Omental fat pad (tissue), 4 donors: ENCODE data around the gene SPAG5. TPM values are rescaled to one million over a fixed set of nuclear protein-coding genes. Genes with fewer than 3 reads are reported as not detected.

Source experiments
- ATAC-seq: fragments of 150-250 bp; one replicate; pipeline ENCODE4 v1.9.1; 2016; ENCODE audit warnings: mild to moderate bottlenecking, moderate library complexity; ENCODE audit not compliant: low FRiP score
- DNase-seq: peaks from one replicate; pipeline ENCODE4 v3.0.0-alpha.2; 2019; ENCODE audit warnings: low spot score
- total RNA-seq, 4 donors: library from RNA; depleted of rRNA; stranded (reverse); fragments of >200 nt; gene quantifications; one replicate each; pipeline ENCODE4 v1.1.0, GENCODE V29; 2016
- TF ChIP-seq, protein P1 (sequence below), 3 donors: fragments of 450-650 bp; IDR thresholded peaks; one replicate each; pipeline ENCODE4 v1.5.1; 2016 to 2017; ENCODE audit warnings: antibody characterized with exemption in 3 of 3, mild to moderate bottlenecking in 3 of 3, moderate library complexity in 2 of 3

The SPAG5 gene
- total RNA-seq, 4 donors from 2014 or later: 0.50 to 12.0 (median 4.5) TPM

- DNase-seq (no peak), ATAC-seq (no peak)
- TF ChIP-seq, protein P1, sequence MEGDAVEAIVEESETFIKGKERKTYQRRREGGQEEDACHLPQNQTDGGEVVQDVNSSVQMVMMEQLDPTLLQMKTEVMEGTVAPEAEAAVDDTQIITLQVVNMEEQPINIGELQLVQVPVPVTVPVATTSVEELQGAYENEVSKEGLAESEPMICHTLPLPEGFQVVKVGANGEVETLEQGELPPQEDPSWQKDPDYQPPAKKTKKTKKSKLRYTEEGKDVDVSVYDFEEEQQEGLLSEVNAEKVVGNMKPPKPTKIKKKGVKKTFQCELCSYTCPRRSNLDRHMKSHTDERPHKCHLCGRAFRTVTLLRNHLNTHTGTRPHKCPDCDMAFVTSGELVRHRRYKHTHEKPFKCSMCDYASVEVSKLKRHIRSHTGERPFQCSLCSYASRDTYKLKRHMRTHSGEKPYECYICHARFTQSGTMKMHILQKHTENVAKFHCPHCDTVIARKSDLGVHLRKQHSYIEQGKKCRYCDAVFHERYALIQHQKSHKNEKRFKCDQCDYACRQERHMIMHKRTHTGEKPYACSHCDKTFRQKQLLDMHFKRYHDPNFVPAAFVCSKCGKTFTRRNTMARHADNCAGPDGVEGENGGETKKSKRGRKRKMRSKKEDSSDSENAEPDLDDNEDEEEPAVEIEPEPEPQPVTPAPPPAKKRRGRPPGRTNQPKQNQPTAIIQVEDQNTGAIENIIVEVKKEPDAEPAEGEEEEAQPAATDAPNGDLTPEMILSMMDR (IDR thresholded peaks at IDR 0.05): no peak
Measured at GRCh38 chr17:28528327-28529012, 70.4 kb downstream of the SPAG5 start.

DNA sequence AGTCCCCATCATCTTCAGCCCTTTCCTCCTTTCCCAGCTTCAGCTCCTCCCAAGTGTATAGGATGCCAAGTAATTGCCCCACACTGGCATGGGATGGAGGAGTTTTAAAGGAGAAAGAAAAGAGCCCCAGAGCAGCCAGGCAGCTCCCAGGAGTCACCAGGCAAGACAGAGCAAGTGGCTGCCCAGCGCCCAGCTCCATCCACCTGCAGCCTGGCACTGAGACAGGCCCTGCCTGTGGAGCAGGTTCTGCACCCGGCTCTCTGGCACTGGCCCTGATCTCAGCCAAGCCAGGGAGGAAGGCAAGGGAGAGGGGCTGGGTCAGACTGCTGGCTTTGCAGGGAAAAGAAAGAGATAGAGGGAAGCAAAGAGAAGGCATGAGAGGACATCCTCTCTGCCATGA, 71.0 kb downstream of the SPAG5 start:
- DNase-seq (no peak), ATAC-seq (no peak)

More for the DNA sequence above, 71.0 kb downstream of the SPAG5 start:
- TF ChIP-seq, protein P1 (IDR thresholded peaks at IDR 0.05): no peak

Other genes with a start within 250 kb of the SPAG5 start
- gene POLDIP2, start 241.5 kb downstream of the SPAG5 start, total RNA-seq: 10 to 100 TPM; 62.7 to 86.0 (median 72.4) TPM
- not detected for gene SEBOX, start 233.8 kb downstream of the SPAG5 start, total RNA-seq
- gene VTN, start 228.7 kb downstream of the SPAG5 start, total RNA-seq: 10 to 100 TPM in 2 of 4 donors, 1 to 10 TPM in 2; 3.2 to 82.4 (median 14.7) TPM
- 10 to 100 TPM in 3 of 4 donors, 1 to 10 TPM in 1; 8.5 to 13.1 (median 12.3) TPM for gene SARM1, start 227.3 kb downstream of the SPAG5 start, total RNA-seq
- 10 to 100 TPM; 11.3 to 16.9 (median 12.9) TPM for gene SLC46A1, start 192.8 kb downstream of the SPAG5 start, total RNA-seq
- gene SLC13A2, start 125.4 kb downstream of the SPAG5 start, total RNA-seq: not detected
- not detected for gene FOXN1, start 92.7 kb downstream of the SPAG5 start, total RNA-seq
- gene UNC119, start 46.4 kb downstream of the SPAG5 start, total RNA-seq: 10 to 100 TPM; 16.8 to 32.6 (median 24.6) TPM
- 10 to 100 TPM; 33.1 to 55.5 (median 45.2) TPM for gene PIGS, start 27.5 kb downstream of the SPAG5 start, total RNA-seq
- gene ALDOC, start 22.1 kb downstream of the SPAG5 start, total RNA-seq: 10 to 100 TPM; 17.3 to 83.0 (median 33.6) TPM
- 10 to 100 TPM in 1 of 4 donors, 1 to 10 TPM in 3; 3.6 to 10.6 (median 8.0) TPM for gene RSKR, start 15.2 kb upstream of the SPAG5 start, total RNA-seq
- 100 to 1,000 TPM; 113 to 141 (median 121) TPM for gene BLTP2, start 46.1 kb upstream of the SPAG5 start, total RNA-seq
- 10 to 100 TPM; 38.2 to 44.4 (median 41.5) TPM for gene SDF2, start 62.9 kb upstream of the SPAG5 start, total RNA-seq
- 10 to 100 TPM; 51.9 to 98.8 (median 63.1) TPM for gene SUPT6H, start 63.2 kb upstream of the SPAG5 start, total RNA-seq
- 1 to 10 TPM; 1.2 to 6.0 (median 1.8) TPM for gene PROCA1, start 112.9 kb upstream of the SPAG5 start, total RNA-seq
- gene RAB34, start 118.8 kb upstream of the SPAG5 start, total RNA-seq: 100 to 1,000 TPM in 2 of 4 donors, 10 to 100 TPM in 2; 90.4 to 112 (median 101) TPM
- 100 to 1,000 TPM; 568 to 719 (median 636) TPM for gene RPL23A, start 121.0 kb upstream of the SPAG5 start, total RNA-seq
- 1 to 10 TPM in 3 of 4 donors, not detected in 1; 2.1 to 5.2 (median 3.6) TPM for gene TLCD1, start 127.2 kb upstream of the SPAG5 start, total RNA-seq
- gene NEK8, start 129.8 kb upstream of the SPAG5 start, total RNA-seq: 1 to 10 TPM; 1.9 to 3.4 (median 2.5) TPM
- 10 to 100 TPM in 2 of 4 donors, 1 to 10 TPM in 2; 8.4 to 66.7 (median 30.7) TPM for gene TRAF4, start 145.0 kb upstream of the SPAG5 start, total RNA-seq
- gene FAM222B, start 243.8 kb upstream of the SPAG5 start, total RNA-seq: 10 to 100 TPM; 12.2 to 19.0 (median 14.0) TPM